Keratinocyte (primary cell): ENCODE results near the gene PDXDC1. TPM values are rescaled to one million over a fixed set of nuclear protein-coding genes. Genes with fewer than 3 reads are reported as not detected.
"Not testable (repeated sequence)": the region's sequence is repeated elsewhere in the genome, so short reads cannot be mapped to it uniquely, and the experiment has no call there.

Experiments used
- DNase-seq: peaks from one replicate; pipeline ENCODE4 v3.0.0-alpha.2; 2011; ENCODE audit warnings: low read depth, missing footprints, low spot score
- FAIRE-seq: peaks from 2 replicates; lab custom pipeline; 2011; peaks lifted over from hg19 to GRCh38; lab: Jason Lieb, UNC
- H2AFZ ChIP-seq: 2 replicates; pipeline ENCODE4 v1.6.0; 2012; ENCODE audit warnings: low read length, control low read depth, inconsistent platforms; ENCODE audit not compliant: control insufficient read depth
- H3K27ac ChIP-seq: 2 replicates; pipeline ENCODE4 v1.5.1; 2011; ENCODE audit warnings: low read length; ENCODE audit not compliant: control insufficient read depth, insufficient read depth
- H3K27me3 ChIP-seq: 3 replicates; pipeline ENCODE4 v1.6.0; 2011; ENCODE audit warnings: low read length; ENCODE audit not compliant: control insufficient read depth, insufficient read depth; ENCODE audit errors: extremely low read depth
- H3K36me3 ChIP-seq, 2 experiments: 2 replicates in 1 of 2; 3 replicates in 1 of 2; pipeline ENCODE4 v1.5.1; 2011; ENCODE audit warnings: low read length in 2 of 2, mild to moderate bottlenecking in 1 of 2; ENCODE audit not compliant: control insufficient read depth in 2 of 2, insufficient read depth in 2 of 2; ENCODE audit errors: extremely low read depth in 1 of 2
- H3K4me1 ChIP-seq: 3 replicates; pipeline ENCODE4 v1.5.1; 2011; ENCODE audit warnings: low read length; ENCODE audit not compliant: control insufficient read depth, insufficient read depth; ENCODE audit errors: extremely low read depth
- H3K4me2 ChIP-seq: 3 replicates; pipeline ENCODE4 v1.6.0; 2011; ENCODE audit warnings: low read depth, low read length; ENCODE audit not compliant: control insufficient read depth, insufficient read depth; ENCODE audit errors: extremely low read depth
- H3K4me3 ChIP-seq, 3 experiments: fragments of 200-600 bp in 1 of 3; sonication (generic) in 1 of 3; 2 replicates in 2 of 3; 3 replicates in 1 of 3; pipeline ENCODE4 v1.5.1; 2011 to 2016; ENCODE audit warnings: low read length in 3 of 3, mild to moderate bottlenecking in 3 of 3, control low read depth in 2 of 3, inconsistent platforms in 1 of 3, low read depth in 1 of 3, mixed read lengths in 1 of 3, mixed run types in 1 of 3, moderate library complexity in 1 of 3; ENCODE audit not compliant: control insufficient read depth in 2 of 3, insufficient read depth in 2 of 3; ENCODE audit errors: extremely low read depth in 1 of 3
- H3K79me2 ChIP-seq: 2 replicates; pipeline ENCODE4 v1.6.0; 2012; ENCODE audit warnings: low read length; ENCODE audit not compliant: control insufficient read depth, insufficient read depth
- H3K9ac ChIP-seq: 3 replicates; pipeline ENCODE4 v1.6.0; 2011; ENCODE audit warnings: low read length; ENCODE audit not compliant: control insufficient read depth, insufficient read depth; ENCODE audit errors: extremely low read depth
- H3K9me1 ChIP-seq: 3 replicates; pipeline ENCODE4 v1.6.0; 2011; ENCODE audit warnings: low read length; ENCODE audit not compliant: control insufficient read depth, insufficient read depth; ENCODE audit errors: extremely low read depth
- H3K9me3 ChIP-seq: 2 replicates; pipeline ENCODE4 v1.5.1; 2012; ENCODE audit warnings: low read depth, low read length; ENCODE audit not compliant: control insufficient read depth
- H4K20me1 ChIP-seq: 3 replicates; pipeline ENCODE4 v1.6.0; 2011; ENCODE audit warnings: low read length; ENCODE audit not compliant: control insufficient read depth, insufficient read depth; ENCODE audit errors: extremely low read depth
- EZH2 ChIP-seq: IDR thresholded peaks from one replicate; pipeline ENCODE4 v1.6.1; 2012; ENCODE audit warnings: inconsistent platforms, mild to moderate bottlenecking, low read length, moderate library complexity
- dilution Hi-C: fragments of 300-500 bp; cut with MboI; formaldehyde crosslinking; loops from one replicate; pipeline ENCODE4 v1.7.0; 2020; ENCODE audit warnings: low sequenced_read_pairs; ENCODE audit not compliant: extremely low pct_ligation_motif_present
- polyA plus RNA-seq, 5 experiments: library from polyadenylated mRNA; depleted of rRNA in 3 of 5; stranded (reverse) in 3 of 5; stranded (forward) in 1 of 5; unstranded in 1 of 5; fragments of >200 nt; gene quantifications; 1 replicate in 1 of 5; 2 replicates in 3 of 5; 3 replicates in 1 of 5; pipeline versions ENCODE4 v1.2.1 to v1.2.3, GENCODE V29; 2011 to 2012; ENCODE audit warnings: missing spikeins in 2 of 5, low read depth in 1 of 5, low replicate concordance in 1 of 5
- TF ChIP-seq, protein P1 (sequence below), 3 experiments: IDR thresholded peaks in 1 of 3; conservative IDR thresholded peaks in 1 of 3; optimal IDR thresholded peaks in 1 of 3; 2 replicates in 2 of 3; 3 replicates in 1 of 3; pipeline versions ENCODE3 to v1.5.1; 2011; ENCODE audit warnings: low read length in 3 of 3, mild to moderate bottlenecking in 3 of 3, moderate library complexity in 2 of 3, control low read depth in 1 of 3, inconsistent platforms in 1 of 3; ENCODE audit not compliant: insufficient read depth in 2 of 3; ENCODE audit errors: extremely low read depth in 1 of 3

PDXDC1 gene
- polyA plus RNA-seq, 1 donor (not counting 4 experiments of a cell fraction or from before 2014, with no cell fraction given), result 70.7 TPM

DNA sequence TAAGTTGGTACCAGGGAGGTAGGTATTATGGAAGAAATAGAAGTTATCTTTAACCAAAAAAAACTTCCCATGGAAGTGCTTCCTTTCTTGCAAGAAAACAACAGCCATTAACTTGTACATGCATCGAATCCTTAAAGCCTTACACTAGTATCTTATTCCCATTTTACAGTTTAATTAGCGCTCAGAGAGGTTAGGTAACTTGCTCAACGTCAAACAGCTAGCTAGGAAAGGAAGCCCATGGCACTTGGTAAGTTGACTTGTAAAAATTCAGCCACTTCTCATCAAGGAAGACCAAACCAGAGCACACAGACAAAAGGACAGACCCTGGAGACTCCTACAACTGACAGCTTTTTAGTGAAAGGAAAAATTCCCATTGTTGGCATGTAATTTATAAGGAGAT lies 84.5 kb downstream of the PDXDC1 start:
- peaks cover 11% of the 10 kb centered on the region for H3K79me2 ChIP-seq
- no peaks in the 10 kb centered on the region for H3K9me3 ChIP-seq
- dilution Hi-C loops, result no loop called here
- no peaks in the 10 kb centered on the region for H3K27me3 ChIP-seq
- no peak overlapping the region for H3K4me3 ChIP-seq
- peaks cover 10 to 18% of the 10 kb centered on the region in 2 experiments for H3K36me3 ChIP-seq
- H3K9ac ChIP-seq, result no peak overlapping the region
- peaks cover 6% of the 10 kb centered on the region for H3K4me1 ChIP-seq
- no peak overlapping the region for H2AFZ ChIP-seq
- H3K4me2 ChIP-seq, result no peak overlapping the region
- no peak for FAIRE-seq
- H3K9me1 ChIP-seq, result no peaks in the 10 kb centered on the region
- H4K20me1 ChIP-seq, result no peaks in the 10 kb centered on the region
- DNase-seq, result no peak
- TF ChIP-seq, protein P1, sequence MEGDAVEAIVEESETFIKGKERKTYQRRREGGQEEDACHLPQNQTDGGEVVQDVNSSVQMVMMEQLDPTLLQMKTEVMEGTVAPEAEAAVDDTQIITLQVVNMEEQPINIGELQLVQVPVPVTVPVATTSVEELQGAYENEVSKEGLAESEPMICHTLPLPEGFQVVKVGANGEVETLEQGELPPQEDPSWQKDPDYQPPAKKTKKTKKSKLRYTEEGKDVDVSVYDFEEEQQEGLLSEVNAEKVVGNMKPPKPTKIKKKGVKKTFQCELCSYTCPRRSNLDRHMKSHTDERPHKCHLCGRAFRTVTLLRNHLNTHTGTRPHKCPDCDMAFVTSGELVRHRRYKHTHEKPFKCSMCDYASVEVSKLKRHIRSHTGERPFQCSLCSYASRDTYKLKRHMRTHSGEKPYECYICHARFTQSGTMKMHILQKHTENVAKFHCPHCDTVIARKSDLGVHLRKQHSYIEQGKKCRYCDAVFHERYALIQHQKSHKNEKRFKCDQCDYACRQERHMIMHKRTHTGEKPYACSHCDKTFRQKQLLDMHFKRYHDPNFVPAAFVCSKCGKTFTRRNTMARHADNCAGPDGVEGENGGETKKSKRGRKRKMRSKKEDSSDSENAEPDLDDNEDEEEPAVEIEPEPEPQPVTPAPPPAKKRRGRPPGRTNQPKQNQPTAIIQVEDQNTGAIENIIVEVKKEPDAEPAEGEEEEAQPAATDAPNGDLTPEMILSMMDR (optimal IDR thresholded peaks at IDR 0.05 in 1 of 3, IDR thresholded peaks at IDR 0.05 in 1 of 3, conservative IDR thresholded peaks at IDR 0.05 in 1 of 3; ENCODE audit: extremely low read depth in 1 of 3, insufficient read depth in 2 of 3, low read length in 3 of 3), result no peak
- no peak for TF ChIP-seq EZH2
- H3K27ac ChIP-seq, result no peak overlapping the region

DNA sequence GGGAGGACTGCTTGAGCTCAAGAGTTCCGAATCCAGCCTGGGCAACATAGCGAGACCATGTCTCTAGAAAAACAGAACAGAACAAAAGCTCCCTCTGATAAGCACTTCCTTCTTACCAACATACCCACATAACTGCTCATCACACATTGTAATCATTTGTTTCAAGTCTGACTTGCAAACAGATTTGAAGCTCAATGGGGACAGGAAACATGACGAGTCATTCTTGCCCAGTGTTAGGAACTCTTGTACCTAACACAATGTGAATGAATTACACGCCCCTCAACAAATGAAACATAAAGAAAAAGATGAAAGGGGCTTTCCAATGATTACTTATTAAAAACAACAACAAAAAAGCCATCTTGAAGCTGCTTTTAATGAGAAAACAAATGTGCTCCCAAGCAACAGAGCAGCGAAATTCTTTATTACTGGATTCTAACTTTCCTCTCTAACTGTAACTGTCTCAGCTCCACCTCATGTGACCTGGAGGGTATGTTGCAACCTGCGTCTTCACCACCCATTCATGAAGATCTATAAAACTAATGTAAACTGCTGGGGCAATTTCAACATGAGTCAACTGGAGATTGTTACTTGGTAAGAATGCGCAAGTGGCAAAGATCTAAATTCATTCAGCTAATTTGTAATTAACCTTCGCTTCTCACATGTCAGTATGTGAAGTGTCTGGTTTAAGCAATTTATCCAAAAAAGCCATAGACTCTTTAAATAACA lies 87.4 kb downstream of the PDXDC1 start:
- H3K4me2 ChIP-seq, H3K27me3 ChIP-seq, H3K4me1 ChIP-seq, H3K4me3 ChIP-seq, H3K79me2 ChIP-seq, H4K20me1 ChIP-seq, H2AFZ ChIP-seq, FAIRE-seq, H3K9me3 ChIP-seq, H3K9ac ChIP-seq, H3K9me1 ChIP-seq, dilution Hi-C loops, H3K27ac ChIP-seq: not testable (repeated sequence)
- DNase-seq, result peak; percentile 23
- peaks cover 10 to 18% of the 10 kb centered on the region in 2 experiments for H3K36me3 ChIP-seq

DNA sequence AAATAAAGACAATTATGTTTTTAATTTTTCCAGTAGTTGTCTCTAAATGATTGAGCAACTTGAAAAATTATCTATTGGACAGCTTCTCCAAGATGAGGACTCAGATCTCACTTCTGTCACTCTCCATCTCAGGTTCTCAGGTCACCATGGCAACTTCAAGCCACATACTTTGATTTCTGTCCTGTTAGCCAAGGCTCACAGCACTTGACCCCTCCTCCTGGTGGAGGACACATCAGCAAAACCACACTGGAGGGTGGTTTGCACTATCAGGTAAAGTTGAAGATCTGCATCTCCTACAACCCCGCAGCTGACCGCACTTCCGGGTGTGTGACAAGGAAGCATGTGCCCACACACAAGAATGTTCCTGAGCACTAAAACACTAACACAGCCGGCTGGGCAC lies 91.1 kb downstream of the PDXDC1 start:
- DNase-seq, H3K4me3 ChIP-seq, H3K4me1 ChIP-seq, dilution Hi-C loops, H3K27me3 ChIP-seq, H3K4me2 ChIP-seq, H3K9me3 ChIP-seq, H3K9me1 ChIP-seq, H3K27ac ChIP-seq, H2AFZ ChIP-seq, FAIRE-seq, H4K20me1 ChIP-seq, H3K9ac ChIP-seq, H3K79me2 ChIP-seq: not testable (repeated sequence)
- peaks cover 10 to 12% of the 10 kb centered on the region in 2 experiments for H3K36me3 ChIP-seq

DNA sequence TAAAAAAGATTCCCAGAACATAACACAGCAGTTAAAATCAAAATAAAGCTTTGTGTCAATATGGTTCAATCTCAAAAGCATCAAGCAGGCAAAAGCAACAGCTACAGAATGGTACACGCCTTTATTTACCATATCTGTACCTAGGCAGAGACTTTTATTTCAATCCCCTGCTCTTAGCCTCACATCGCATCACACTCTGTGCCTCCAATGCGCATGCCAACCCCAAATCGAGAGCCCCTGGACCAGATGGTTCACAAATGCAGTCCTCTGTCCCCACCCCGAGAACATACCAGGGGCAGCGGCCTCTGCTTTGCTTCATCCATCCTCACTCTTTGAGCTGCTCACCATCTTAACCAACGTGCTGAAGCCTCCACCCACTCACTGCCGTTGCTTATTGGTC lies 91.9 kb downstream of the PDXDC1 start:
- H3K4me2 ChIP-seq, H3K9me3 ChIP-seq, H3K27me3 ChIP-seq, H3K9me1 ChIP-seq, H3K4me1 ChIP-seq, H3K27ac ChIP-seq, H3K4me3 ChIP-seq, dilution Hi-C loops, DNase-seq, H3K36me3 ChIP-seq, H3K79me2 ChIP-seq, H4K20me1 ChIP-seq, H2AFZ ChIP-seq, FAIRE-seq, H3K9ac ChIP-seq: not testable (repeated sequence)
